ENCODE results near the gene TTLL13.

- no peak for TF ChIP-seq EZH2 (IDR thresholded peaks at IDR 0.05)
- no peak for TF ChIP-seq EZH2phosphoT487 (IDR thresholded peaks at IDR 0.05)
Observed at GRCh38 chr15:90301707-90302300, 52.4 kb downstream of the TTLL13 start.
